HG03432 (cell line): ENCODE results near the gene TEX29.

Experiments used
- ATAC-seq: cut with Tn5 transposase; IDR thresholded peaks from one replicate; pipeline ENCODE4 v1.9.1; 2021; ENCODE audit warnings: mild to moderate bottlenecking, moderate library complexity; ENCODE audit not compliant: unreplicated experiment

The TEX29 gene

GRCh38 chr13:111389621-111390521 lies 69.4 kb downstream of the TEX29 start:
- ATAC-seq = no peak

DNA sequence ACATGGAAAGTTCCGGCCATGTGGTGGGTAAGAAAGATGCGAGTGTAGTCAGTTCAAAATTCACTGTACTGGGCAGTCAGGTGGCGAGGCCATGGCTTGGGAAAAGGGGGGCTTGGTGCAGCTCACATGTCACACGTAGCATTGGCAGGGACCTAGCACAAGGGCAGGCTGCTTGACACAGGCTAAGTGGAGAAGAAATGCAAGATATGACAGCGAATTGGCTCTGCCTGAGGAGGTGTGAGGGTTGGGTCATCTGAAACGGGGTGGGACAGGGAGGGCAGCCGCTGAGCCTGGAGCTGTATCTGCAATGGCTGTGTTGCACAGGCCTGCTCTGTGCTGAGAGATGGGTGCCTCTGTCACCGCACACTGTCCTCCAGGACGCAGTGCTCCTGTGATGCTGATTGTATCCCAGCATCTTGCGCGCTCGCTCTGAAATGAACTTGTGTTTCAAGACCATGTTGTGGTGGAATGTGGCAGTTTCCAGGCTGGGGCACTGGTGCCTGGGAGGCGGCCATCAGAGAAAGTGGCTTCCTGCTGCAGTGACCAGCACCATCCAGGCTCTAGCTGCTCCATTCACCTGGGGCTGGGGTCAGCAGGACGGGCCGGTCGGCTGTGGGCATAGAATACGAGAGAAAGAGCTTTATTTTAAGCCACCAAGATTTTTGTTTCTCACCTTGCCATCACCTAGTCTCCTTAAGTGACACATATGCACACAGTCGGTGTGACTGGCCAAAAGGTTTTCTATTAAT lies 70.3 kb downstream of the TEX29 start:
- no peak for ATAC-seq

DNA sequence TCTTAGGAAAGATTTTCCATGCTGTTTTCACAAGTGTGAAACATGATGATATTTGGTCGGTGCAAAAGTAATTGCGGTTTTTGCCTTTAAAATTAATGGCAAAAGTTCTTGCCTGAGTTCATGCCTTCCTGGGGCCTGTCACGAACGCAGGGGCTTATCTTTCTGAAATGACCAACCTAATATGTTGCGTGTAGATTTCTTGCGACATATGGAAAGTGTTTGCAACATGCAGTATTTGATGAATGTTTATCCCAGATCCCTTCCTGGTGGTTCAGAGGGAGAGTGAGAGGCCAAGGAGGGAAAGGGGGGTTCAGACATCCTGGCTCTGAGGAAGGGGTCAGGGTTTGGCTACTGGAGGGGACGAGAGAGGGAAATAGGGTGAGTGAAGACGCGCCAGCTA lies 72.0 kb downstream of the TEX29 start:
- ATAC-seq = no peak

DNA sequence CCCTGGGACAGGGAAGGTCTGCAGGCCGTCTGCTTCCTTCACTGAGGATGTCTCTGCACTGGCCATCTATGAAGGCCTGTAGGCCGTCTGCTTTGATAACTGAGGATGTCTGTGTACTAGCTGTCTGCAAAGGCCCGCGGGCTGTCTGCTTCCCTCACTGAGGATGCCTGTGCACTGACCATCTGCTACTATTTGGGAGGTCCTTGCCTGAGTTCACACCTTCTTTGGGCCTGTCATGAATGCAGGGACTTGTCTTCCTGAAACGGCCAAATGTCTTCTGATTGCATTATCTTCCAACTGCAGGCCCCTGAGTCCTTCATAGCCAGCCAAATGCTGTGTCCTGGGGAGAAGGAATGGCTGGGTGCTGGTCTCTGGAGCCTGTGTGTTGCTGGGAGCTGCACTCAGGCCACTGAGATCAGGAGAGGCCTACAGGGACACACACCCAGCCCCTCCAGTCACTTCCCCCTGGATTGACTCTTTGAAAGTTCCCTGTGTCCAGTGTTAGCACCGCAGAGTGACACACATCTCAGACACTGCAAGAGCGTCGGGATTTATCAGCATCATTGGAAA lies 72.9 kb downstream of the TEX29 start:
- ATAC-seq = no peak
